K562 (cell line): Measurements from ENCODE around the gene TSPAN18. TPM values are rescaled to one million over a fixed set of nuclear protein-coding genes. Genes with fewer than 3 reads are reported as not detected.

Experiments used
- MIER1 ChIP-seq: fragments of 450-650 bp; IDR thresholded peaks from 2 replicates; pipeline ENCODE4 v1.6.1; 2016; ENCODE audit warnings: antibody characterized with exemption, mild to moderate bottlenecking, low read depth
- polyA plus RNA-seq, 8 experiments: library from polyadenylated mRNA; depleted of rRNA in 4 of 8; stranded (reverse) in 5 of 8; unstranded in 3 of 8; fragments of >200 nt; fragmentation: Nextera tagmentation in 2 of 8; fragmentation: Illumina TruSeq in 1 of 8; extraction: Ambion mirVana in 2 of 8; extraction: Trizol in 1 of 8; gene quantifications; 2 replicates each; pipeline versions ENCODE4 v1.2.1 to v1.2.3, GENCODE V29; 2011 to 2014; ENCODE audit warnings: inconsistent platforms in 1 of 8, missing spikeins in 1 of 8
- total RNA-seq, 7 experiments: library from RNA; depleted of rRNA in 6 of 7; stranded (reverse); fragments of >200 nt in 6 of 7; fragmentation: Illumina TruSeq in 2 of 7; extraction: Trizol in 2 of 7; gene quantifications; 2 replicates each; pipeline versions ENCODE4 v1.2.1 to v1.2.3, GENCODE V29; 2011 to 2021; ENCODE audit warnings: low replicate concordance in 1 of 7
- TF ChIP-seq, protein P1 (sequence below): fragments of 450-650 bp; IDR thresholded peaks from 2 replicates; pipeline ENCODE4 v1.6.1; 2016

The TSPAN18 gene
- total and polyA plus RNA-seq, 9 of the 15 experiments (the other 6 are each of a cell fraction or from before 2014, with no cell fraction given): 0.17 to 0.35 (median 0.22) TPM; not detected in 4

DNA sequence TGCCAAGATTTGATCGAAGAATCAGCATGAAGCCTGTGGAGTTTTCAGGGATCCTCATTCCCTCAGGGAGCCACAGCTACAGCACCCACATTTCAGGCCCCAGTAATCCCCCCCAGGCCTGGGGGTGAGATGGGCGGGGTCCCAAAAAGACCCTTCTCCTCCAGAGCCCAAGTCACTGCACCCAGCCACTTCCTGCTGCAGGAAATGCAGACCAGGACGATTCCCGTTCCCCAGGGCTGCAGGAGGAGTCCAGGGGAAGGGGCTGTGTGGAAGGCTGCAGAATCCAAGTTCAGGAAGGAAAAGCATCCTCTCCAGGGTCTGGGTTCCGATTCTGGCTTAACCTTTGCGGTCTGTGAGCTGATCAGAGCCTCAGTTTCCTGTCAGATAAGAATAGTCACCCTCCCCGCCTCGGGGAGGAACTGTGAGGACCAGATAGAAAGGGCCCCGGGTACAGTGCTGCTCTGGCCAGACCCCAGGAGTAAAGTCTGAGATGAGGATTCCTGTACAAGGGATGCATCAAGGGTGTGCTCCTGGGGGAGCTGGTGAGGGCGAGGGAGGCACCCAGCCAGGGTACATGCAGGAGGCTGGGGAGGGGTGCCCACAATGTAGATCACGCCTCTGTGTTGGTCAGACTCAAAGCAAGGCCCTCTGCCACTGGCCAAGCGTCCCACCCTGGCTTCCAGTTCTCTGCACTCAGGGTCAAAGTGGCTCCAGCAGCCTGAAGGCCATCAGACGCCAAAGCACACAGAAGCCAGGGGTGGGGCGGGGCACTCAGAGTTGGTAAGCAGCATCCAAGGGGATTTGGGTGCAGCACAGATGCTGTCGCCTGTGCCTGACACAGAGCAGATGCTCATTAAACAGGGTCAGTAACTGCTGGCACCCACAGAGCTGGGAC lies 254.0 kb downstream of the TSPAN18 start (continued):
- TF ChIP-seq, protein P1, sequence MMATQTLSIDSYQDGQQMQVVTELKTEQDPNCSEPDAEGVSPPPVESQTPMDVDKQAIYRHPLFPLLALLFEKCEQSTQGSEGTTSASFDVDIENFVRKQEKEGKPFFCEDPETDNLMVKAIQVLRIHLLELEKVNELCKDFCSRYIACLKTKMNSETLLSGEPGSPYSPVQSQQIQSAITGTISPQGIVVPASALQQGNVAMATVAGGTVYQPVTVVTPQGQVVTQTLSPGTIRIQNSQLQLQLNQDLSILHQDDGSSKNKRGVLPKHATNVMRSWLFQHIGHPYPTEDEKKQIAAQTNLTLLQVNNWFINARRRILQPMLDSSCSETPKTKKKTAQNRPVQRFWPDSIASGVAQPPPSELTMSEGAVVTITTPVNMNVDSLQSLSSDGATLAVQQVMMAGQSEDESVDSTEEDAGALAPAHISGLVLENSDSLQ: no peak
- no peak for TF ChIP-seq MIER1

Other genes with a start within 250 kb of the TSPAN18 start
- 3.9 and 4.7 TPM in 2 replicates for gene CD82, start 161.3 kb upstream of the TSPAN18 start, total RNA-seq (2014; rRNA removed)
- gene CD82, start 161.3 kb upstream of the TSPAN18 start, total RNA-seq (2014; rRNA removed; fragmentation: Illumina TruSeq; extraction: Trizol): 1.3 and 2.0 TPM in 2 replicates
- gene CD82, start 161.3 kb upstream of the TSPAN18 start, total RNA-seq (2015; rRNA removed; fragmentation: Illumina TruSeq; extraction: Trizol): 4.4 and 4.5 TPM in 2 replicates
- 8.2 and 9.4 TPM in 2 replicates for gene CD82, start 161.3 kb upstream of the TSPAN18 start, total RNA-seq (2021)
- 2.8 and 5.9 TPM in 2 replicates for gene CD82, start 161.3 kb upstream of the TSPAN18 start, polyA plus RNA-seq (2011; rRNA removed)
- 3.0 and 3.7 TPM in 2 replicates for gene CD82, start 161.3 kb upstream of the TSPAN18 start, polyA plus RNA-seq (2014; fragmentation: Illumina TruSeq; extraction: Trizol)
- gene CD82, start 161.3 kb upstream of the TSPAN18 start, polyA plus RNA-seq (2014; fragmentation: Nextera tagmentation; extraction: Ambion mirVana): under 1 TPM; 0.27 to 0.30 TPM
- gene CD82, start 161.3 kb upstream of the TSPAN18 start, polyA plus RNA-seq (2014; rRNA removed): 4.6 and 5.8 TPM in 2 replicates
- gene TP53I11, start 223.9 kb downstream of the TSPAN18 start, total RNA-seq (2014; rRNA removed): 0.82 and 1.2 TPM in 2 replicates
- 0.25 and 0.32 TPM in 2 replicates for gene TP53I11, start 223.9 kb downstream of the TSPAN18 start, total RNA-seq (2014; rRNA removed; fragmentation: Illumina TruSeq; extraction: Trizol)
- gene TP53I11, start 223.9 kb downstream of the TSPAN18 start, total RNA-seq (2015; rRNA removed; fragmentation: Illumina TruSeq; extraction: Trizol): 0.14 and 0.45 TPM in 2 replicates
- 1.4 TPM in 2 replicates for gene TP53I11, start 223.9 kb downstream of the TSPAN18 start, total RNA-seq (2021)
- gene TP53I11, start 223.9 kb downstream of the TSPAN18 start, polyA plus RNA-seq (2011; rRNA removed): 2.5 and 3.0 TPM in 2 replicates
- gene TP53I11, start 223.9 kb downstream of the TSPAN18 start, polyA plus RNA-seq (2014; fragmentation: Illumina TruSeq; extraction: Trizol): 0.70 and 1.3 TPM in 2 replicates
- gene TP53I11, start 223.9 kb downstream of the TSPAN18 start, polyA plus RNA-seq (2014; fragmentation: Nextera tagmentation; extraction: Ambion mirVana): not detected
- gene TP53I11, start 223.9 kb downstream of the TSPAN18 start, polyA plus RNA-seq (2014; rRNA removed): 0.70 and 2.5 TPM in 2 replicates